Calu3 (cell line): ENCODE measurements around the gene RNF217. TPM values are rescaled to one million over a fixed set of nuclear protein-coding genes. Genes with fewer than 3 reads are reported as not detected.

ENCODE experiments used
- BruUV-seq: library from RNA; stranded (reverse); fragments of 400-500 nt; replicated peaks from 2 replicates; lab custom pipeline; 2021; lab: Mats Ljungman, UMichigan
- CTCF ChIA-PET: fragments of 300-600 bp; sonication (Branson Sonifier 250); formaldehyde crosslinking; loops from one replicate; lab custom pipeline; 2022; ENCODE audit warnings: antibody characterized with exemption; lab: Charles Lee
- DNase-seq: peaks from one replicate; pipeline ENCODE4 v3.0.0; 2022
- H3K27ac Mint-ChIP-seq: one replicate; pipeline ENCODE4 v1.8.0; 2022; ENCODE audit warnings: mixed read lengths; ENCODE audit not compliant: unreplicated experiment
- H3K27me3 Mint-ChIP-seq: one replicate; pipeline ENCODE4 v1.8.0; 2022; ENCODE audit warnings: mixed read lengths; ENCODE audit not compliant: unreplicated experiment
- H3K36me3 Mint-ChIP-seq: one replicate; pipeline ENCODE4 v1.8.0; 2022; ENCODE audit warnings: mild to moderate bottlenecking, moderate library complexity, mixed read lengths; ENCODE audit not compliant: insufficient read depth, unreplicated experiment
- H3K4me1 Mint-ChIP-seq: one replicate; pipeline ENCODE4 v1.8.0; 2022; ENCODE audit warnings: mild to moderate bottlenecking, low read depth, mixed read lengths; ENCODE audit not compliant: unreplicated experiment
- H3K4me3 Mint-ChIP-seq: one replicate; pipeline ENCODE4 v1.8.0; 2022; ENCODE audit warnings: mild to moderate bottlenecking, low read depth, moderate library complexity, mixed read lengths; ENCODE audit not compliant: unreplicated experiment
- H3K9me3 Mint-ChIP-seq: one replicate; pipeline ENCODE4 v1.8.0; 2022; ENCODE audit warnings: low read depth, mixed read lengths; ENCODE audit not compliant: unreplicated experiment
- intact Hi-C: fragments of 100-400 bp; cut with micrococcal nuclease; formaldehyde crosslinking; loops from one replicate; pipeline ENCODE4 v1.10.0; 2022; ENCODE audit not compliant: unreplicated experiment
- total RNA-seq: library from RNA; stranded (reverse); gene quantifications from 2 replicates; pipeline ENCODE4 v1.2.3, GENCODE V29; 2022
- TF ChIP-seq, protein P1 (sequence below): fragments of 200-600 bp; IDR thresholded peaks from one replicate; pipeline ENCODE4 v1.8.0; 2022; ENCODE audit warnings: antibody characterized with exemption; ENCODE audit not compliant: unreplicated experiment

RNF217 gene
- total RNA-seq, 1 experiment from 2014 or later, result 15.4 TPM

DNA sequence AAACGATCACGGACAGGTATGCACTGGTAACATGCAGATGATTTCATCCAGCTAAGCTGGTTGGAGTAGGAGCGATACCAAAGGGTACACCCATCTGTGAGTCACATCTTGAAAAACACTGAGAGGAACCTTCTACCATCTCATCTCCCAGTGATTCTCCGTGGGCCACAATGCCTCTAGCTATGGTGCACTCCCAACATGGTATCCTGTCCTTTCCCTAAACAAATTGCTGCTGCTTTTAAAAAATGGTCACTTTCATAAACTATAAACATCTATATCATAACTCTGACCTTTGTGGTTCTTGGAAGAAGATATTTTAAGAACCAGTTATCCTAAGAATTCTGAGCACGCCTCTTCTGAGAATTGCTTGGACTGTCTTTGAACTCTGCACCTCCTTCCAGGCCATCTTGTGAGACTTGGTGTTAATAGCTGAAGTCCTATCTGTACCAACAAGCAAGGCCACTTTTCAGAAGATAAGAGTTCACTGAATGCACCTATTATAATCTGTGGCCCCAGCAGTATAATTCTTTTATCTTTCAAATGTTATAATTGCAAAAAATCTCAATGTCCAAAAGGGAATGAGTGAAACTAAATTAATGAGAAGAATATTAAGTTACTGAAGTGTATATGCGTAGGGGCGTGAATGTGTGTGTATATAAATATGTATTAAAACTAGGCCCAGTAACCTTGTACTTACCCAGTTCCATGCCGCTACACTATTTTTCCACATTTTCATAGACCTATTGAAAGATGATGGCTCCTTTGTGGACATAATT, 120.9 kb downstream of the RNF217 start:
- no peak overlapping the region for H3K27ac Mint-ChIP-seq
- intact Hi-C loops, result no loop called here
- H3K4me3 Mint-ChIP-seq, result no peak overlapping the region
- no peaks in the 10 kb centered on the region for H3K27me3 Mint-ChIP-seq
- TF ChIP-seq, protein P1, sequence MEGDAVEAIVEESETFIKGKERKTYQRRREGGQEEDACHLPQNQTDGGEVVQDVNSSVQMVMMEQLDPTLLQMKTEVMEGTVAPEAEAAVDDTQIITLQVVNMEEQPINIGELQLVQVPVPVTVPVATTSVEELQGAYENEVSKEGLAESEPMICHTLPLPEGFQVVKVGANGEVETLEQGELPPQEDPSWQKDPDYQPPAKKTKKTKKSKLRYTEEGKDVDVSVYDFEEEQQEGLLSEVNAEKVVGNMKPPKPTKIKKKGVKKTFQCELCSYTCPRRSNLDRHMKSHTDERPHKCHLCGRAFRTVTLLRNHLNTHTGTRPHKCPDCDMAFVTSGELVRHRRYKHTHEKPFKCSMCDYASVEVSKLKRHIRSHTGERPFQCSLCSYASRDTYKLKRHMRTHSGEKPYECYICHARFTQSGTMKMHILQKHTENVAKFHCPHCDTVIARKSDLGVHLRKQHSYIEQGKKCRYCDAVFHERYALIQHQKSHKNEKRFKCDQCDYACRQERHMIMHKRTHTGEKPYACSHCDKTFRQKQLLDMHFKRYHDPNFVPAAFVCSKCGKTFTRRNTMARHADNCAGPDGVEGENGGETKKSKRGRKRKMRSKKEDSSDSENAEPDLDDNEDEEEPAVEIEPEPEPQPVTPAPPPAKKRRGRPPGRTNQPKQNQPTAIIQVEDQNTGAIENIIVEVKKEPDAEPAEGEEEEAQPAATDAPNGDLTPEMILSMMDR, result no peak
- H3K4me1 Mint-ChIP-seq, result no peaks in the 10 kb centered on the region
- no peaks in the 10 kb centered on the region for H3K9me3 Mint-ChIP-seq
- CTCF ChIA-PET, result no interaction called here
- BruUV-seq, result no TSS peak
- no peak for DNase-seq
- H3K36me3 Mint-ChIP-seq, result peaks cover 5% of the 10 kb centered on the region

DNA sequence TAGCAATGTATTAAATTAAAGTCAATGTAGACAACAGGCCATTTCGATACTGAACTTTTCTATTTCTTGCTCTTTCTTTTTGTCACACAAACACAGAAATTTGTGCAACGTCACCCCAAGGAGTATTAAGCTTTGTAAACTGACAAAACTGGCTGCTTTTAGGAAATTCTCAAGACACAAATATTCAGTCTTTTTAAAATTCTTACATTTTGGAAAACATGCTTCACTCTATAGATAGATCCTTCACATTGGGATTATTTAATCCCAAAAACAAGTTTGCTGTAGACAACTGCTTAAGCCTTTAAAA, 121.4 kb downstream of the RNF217 start:
- Mint-ChIP-seq H3K4me3 (no peak overlapping the region), H3K9me3 (no peaks in the 10 kb centered on the region), H3K4me1 (no peaks in the 10 kb centered on the region), H3K27me3 (no peaks in the 10 kb centered on the region), H3K27ac (no peak overlapping the region), H3K36me3 (peaks cover 5% of the 10 kb centered on the region)
- no peak for DNase-seq
- intact Hi-C loops, result no loop called here
- TF ChIP-seq, protein P1, result no peak
- no TSS peak for BruUV-seq
- CTCF ChIA-PET, result no interaction called here

DNA sequence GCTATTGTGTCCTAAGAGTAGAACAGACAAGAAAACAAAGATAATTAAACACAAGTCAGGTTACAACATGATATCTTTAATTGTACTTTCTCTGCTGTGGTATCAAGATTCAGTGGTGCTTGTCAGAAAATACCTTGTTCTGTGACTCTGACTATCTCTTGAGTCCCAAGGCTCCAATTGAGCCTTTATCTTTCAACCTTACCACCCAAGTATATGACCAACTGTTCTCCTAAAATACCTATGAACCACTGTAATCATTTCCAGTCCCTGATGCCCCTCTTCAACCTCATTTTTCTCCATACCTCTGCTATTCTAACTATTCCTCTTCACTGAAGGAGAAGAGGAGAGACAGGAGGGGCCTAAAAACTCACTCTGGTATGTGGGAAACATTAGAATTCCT, 124.5 kb downstream of the RNF217 start:
- Mint-ChIP-seq H3K9me3 (no peaks in the 10 kb centered on the region), H3K4me3 (no peak overlapping the region), H3K4me1 (no peaks in the 10 kb centered on the region), H3K27me3 (no peaks in the 10 kb centered on the region), H3K36me3 (peaks cover 5% of the 10 kb centered on the region), H3K27ac (no peak overlapping the region)
- CTCF ChIA-PET, result no interaction called here
- intact Hi-C loops, result no loop called here
- DNase-seq, result no peak
- no TSS peak for BruUV-seq
- TF ChIP-seq, protein P1, result no peak

DNA sequence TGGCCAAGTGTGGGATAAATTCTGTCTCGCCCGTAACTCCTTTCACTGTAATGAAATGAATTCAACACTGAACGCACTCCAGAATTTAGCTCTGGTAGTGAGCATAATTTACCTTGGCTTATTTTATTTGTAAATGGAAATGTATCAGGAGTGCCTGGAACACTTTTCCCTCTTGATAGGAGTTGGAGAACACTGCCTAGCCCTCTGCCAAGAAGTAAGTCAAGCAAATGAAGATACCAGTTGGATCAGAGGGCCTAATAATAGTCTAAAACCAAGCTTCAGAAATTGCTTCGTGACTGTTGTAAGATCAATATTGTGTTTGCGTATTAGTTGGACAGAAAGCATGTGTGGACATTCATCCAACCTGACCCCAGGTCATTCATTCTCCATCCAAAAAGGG, 126.7 kb downstream of the RNF217 start:
- Mint-ChIP-seq H3K4me1 (no peaks in the 10 kb centered on the region), H3K4me3 (no peak overlapping the region), H3K27me3 (no peaks in the 10 kb centered on the region), H3K9me3 (no peaks in the 10 kb centered on the region), H3K36me3 (peaks cover 5% of the 10 kb centered on the region), H3K27ac (no peak overlapping the region)
- BruUV-seq, result no TSS peak
- intact Hi-C loops, result no loop called here
- CTCF ChIA-PET, result no interaction called here
- DNase-seq, result no peak
- TF ChIP-seq, protein P1, result no peak
